HG03378 (cell line): Measurements from ENCODE around the gene PYGB.
"Not testable (repeated sequence)": the region's sequence is repeated elsewhere in the genome, so short reads cannot be mapped to it uniquely, and the experiment has no call there.

Experiments
- ATAC-seq: cut with Tn5 transposase; IDR thresholded peaks from one replicate; pipeline ENCODE4 v1.9.1; 2021; ENCODE audit warnings: mild to moderate bottlenecking, moderate library complexity; ENCODE audit not compliant: unreplicated experiment

PYGB gene

DNA sequence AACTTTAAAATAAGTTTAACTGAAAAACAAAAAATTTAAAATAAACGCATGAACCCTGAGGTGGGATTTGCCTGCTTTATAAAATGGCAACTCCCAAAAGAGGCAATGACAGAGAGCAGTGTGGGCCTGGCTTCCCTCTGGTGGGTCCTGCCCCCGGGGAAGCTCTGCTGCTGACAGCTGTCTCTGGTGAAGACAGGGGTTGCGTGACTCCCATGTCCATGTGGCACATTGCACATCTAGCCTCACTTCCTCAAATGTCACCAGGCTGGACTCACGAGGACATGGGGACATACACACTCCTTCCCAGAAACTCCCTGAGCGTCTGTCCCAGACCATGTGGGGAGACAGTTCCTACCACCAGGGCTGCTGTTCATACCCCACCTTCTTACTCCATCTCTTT lies 76.5 kb downstream of the PYGB start:
- no peak for ATAC-seq

DNA sequence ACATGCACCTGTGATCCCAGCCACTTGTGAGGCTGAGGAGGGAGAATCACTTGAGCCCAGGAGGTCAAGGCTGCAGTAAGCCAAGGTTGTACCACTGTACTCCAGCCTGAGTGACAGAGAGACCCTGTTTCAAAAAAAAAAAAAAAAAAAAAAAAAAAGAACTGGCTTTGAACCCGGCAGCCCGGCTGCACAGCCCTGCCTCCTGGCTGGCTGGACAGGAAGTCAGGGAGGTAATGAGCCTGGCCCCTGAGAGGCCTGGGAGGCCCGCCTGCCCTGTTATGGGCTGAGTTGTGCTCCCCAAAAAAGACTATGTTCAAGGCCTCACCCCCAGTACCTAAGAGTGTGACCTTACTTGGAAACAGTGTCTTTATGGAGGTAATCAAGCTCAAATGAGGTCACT lies 77.2 kb downstream of the PYGB start:
- no peak for ATAC-seq

DNA sequence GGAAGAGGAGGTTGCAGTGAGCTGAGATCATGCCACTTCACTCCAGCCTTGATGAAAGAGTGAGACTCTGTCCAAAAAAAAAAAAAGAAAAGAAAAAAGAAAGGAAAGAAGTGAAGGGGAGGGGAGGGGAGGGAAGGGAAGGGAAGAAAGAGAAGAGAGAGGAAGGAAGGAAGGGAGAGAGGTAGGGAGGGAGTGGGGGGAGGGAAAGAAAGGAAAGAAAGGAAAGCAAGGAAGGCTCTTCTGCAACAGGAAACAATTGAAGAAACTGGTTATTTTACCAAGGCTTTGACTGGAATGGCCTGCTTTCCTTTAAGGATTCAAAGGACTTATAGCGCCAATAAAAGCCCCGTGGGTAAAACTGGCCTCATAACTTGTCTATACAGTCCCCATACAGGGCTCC lies 78.1 kb downstream of the PYGB start:
- ATAC-seq, result no peak

DNA sequence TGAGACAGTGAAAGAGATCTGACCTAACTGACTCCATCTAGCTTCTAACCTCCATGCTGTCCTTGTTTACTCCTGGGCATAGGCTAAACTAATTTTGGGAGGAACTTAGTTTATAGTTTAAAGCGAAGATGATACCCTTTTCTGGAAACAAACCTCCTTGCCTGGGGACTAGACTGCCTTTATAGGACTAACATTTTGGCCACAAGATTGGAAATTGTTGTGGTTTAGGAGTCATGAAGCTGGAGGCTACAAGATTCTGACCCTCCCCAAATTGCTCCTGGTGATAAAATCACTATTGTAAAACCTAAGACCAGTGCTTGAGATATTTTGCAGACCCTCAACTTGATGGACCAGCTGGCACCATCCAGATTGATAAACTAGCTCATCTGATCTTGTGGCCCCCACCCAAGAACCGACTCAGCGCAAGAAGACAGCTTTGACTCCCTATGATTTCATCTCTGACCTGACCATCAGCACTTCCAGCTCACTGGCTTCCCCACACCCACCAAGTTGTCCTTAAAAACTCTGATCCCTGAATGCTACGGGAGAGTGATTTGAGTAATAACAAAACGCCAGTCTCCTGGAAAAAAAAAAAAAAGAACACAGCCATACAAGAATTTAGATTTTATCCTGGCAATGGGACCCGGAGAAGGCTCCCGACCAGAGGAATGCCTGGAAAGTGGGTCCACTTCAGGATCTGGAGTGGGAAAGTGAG lies 79.8 kb downstream of the PYGB start:
- no peak for ATAC-seq

DNA sequence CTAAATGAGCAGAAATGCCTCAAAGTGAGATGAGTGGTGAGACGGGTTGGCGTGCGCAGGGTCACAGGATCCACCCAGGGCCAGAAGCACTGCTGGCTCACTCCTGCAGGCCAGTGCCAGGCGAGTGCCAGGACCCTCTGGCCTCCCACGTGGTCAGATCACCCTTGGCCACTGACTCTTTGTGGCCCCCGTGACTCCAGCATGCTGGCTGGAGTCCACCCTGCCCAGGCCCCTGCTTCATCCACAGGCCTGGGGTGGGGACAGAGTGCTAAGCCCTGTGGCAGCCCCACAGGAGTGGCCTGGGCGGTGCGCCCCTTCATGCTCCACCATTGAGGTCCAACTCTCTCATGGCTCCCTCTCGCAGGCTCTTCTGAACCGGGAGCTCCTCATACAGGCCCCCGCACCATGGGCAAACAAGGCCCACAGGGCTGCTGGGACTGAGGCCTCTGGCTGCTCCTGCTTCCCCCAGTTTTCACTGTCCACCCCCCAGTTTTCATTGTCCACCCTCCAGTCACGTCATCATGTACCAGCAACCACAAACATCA lies 81.1 kb downstream of the PYGB start:
- no peak for ATAC-seq

DNA sequence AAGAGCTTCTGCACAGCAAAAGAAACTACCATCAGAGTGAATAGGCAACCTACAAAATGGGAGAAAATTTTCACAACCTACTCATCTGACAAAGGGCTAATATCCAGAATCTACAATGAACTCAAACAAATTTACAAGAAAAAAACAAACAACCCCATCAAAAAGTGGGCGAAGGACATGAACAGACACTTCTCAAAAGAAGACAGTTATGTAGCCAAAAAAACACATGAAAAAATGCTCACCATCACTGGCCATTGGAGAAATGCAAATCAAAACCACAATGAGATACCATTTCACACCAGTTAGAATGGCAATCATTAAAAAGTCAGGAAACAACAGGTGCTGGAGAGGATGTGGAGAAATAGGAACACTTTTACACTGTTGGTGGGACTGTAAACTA lies 87.1 kb downstream of the PYGB start:
- ATAC-seq, result not testable (repeated sequence)

DNA sequence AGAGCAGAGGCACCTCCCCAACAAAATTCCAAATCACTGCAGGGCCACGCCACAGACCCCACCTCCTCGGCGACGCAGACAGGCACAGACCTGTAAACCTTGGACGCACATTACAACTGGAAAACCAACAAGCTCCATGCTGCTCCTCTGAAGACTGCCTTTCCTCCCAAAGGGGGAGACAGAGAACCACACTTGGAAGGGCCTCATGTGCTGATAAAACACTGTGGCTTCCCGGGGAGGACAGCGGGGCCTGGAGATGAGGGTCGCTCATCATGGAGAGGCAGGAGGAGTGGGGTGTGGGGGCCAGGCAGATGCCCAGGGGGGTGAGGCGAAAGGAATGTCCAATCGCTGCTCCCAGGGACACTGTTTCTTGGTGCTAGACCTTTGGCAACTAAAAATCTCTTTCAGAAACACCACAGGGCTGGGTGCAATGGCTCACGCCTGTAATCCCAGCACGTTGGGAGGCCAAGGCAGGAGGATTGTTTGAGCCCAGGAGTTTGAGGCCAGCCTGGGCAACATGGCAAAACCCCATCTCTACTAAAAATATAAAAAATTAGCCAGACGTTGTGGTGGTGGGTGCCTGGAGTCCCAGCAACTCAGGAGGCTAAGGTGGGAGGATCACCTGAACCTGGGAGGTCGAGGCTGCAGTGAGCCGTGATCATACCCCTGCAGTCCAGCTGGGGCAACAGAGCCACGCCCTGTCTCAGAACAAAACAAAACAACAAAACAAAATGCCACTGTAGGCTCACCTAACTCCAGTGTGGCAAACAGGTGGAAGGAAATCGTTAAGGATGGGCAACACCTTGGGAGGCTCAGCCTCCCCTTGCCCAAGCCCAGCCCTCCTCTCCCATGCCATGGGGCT lies 88.9 kb downstream of the PYGB start:
- ATAC-seq, result no peak

DNA sequence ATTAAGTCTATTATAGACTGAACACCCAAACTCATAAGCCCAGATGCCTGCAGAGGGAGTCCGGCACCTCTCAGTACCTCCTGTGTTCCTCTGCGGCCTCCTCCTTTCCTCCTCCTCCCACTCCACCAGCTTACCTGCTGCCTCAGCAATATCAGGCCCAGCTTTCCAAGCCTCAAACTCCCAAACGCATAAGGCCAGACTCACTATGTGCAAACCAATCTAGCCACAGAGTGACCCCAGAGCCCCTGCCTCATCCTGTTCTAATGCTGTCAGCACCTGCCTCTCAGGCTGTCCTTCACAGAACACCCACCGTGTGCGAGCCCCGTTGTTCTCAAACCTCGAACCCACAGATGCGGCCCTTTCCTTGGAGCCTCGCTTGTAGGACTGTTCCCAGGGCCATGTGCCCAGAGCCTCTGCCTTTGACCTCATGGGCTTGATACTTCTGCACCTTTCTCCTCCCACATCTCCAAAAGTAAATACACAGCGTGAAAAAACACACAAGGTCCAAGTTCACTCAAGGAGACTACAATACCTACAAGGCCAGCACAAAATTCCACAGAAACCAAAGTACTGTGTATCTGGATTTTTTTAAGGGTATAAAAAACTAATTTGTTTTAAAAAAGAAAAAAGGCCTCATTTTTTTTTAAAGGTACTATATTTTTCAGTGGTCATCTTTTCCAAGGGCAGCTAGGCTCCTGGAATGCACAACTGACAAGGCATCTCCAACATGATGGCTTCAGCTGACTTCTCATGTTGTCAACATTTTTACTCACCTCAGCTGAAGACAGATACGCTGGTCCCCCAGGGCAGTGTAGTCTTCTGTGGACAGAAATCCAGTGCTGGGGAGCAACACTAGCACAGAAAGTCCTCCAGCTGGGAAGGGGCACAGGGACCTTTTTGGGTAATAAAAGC lies 90.5 kb downstream of the PYGB start:
- no peak for ATAC-seq

DNA sequence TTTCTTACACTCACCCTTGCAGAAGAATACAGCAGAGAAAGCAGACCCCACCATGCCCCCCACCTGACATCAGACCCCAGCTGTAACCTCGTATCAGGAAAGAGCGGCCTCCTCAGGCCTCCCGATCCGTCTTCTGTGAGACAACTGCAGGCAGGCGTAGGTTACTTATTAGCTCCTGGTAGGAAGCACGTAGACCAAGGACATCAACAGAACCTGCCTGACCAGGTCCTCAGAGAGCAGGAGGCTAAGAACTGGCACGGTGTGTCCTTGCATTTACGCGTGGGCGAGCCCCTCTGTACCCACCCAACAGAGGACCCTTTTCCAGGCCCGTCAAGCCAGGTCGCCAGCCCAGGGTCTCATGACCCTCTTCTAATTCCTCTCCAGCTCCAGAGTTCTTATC lies 91.7 kb downstream of the PYGB start:
- no peak for ATAC-seq

DNA sequence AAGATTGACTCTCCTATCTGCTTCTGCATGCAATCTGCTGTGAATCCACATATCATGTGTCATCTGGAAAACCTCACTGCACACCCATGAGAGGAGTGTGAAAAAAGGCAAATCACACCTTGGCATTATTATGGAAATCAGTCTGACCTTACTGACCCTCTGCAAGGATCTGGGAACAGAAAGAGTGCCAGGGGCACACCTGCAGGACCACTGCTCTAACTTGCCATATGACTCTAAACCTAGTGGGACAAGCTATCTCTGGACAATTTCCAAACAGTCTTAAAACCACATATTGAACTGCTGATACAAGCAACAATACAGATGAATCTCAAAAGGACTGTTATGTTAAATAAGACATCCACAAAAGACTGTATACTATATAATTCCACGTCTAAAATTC lies 92.5 kb downstream of the PYGB start:
- ATAC-seq, result no peak

DNA sequence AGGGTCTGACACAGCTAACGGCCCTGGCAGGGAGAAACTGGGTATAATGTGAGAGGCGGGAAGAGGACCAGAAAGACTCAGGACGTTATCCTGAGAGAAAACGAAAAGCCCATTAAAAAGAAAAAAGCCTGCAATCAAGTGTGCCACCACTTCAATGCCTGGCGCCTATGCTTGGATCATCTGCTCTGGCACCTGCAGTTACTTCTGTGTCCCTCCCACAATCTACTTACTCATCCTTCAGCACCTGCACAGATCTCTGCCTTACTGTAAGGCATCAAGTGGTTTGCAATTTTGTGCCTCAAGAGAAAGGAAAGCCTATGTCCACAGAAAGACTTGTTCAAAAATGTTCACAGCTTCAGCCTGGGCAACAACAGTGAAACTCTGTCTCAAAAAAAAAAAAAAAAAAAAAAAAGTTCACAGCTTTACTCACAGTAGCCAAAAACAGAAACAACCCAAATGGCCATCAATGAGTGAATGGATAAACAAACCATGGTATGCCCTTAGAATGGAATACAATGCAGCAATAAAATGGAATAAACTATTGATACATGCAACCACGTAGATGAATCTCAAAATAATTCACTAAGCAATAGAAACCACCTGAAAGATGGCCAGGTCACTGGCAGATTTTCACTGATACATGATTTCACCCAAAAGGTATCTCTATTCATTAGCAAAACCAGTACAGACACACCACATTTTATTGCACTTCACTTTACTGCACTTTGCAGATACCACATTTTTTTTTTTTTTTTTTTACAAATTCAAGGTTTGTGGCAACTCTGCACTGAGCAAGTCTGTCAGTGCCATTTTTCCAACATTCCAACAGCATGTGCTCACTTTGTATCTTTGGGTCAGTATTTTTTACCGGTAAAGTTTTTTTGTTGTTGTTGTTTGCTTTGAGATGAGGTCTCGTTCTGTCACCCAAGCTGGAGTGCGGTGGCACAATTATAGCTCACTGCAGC lies 94.1 kb downstream of the PYGB start:
- ATAC-seq, result no peak

DNA sequence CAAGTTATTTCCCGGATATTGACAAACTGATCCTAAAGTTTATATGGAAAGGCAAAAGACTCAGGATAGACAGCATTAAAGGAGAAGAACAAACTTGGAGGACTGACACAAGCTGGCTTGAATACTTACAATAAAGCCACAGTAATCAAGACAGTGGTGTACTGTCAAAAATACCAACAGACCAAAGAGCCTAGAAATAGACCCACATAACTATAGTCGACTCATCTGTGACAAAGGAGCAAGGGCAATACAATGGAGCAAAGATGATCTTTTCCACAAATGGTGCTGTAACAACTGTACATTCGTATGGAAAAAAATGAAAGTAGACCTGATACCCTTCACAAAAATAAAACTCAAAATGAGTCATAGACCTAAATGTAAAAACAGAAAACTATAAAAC lies 96.7 kb downstream of the PYGB start:
- ATAC-seq, result no peak

DNA sequence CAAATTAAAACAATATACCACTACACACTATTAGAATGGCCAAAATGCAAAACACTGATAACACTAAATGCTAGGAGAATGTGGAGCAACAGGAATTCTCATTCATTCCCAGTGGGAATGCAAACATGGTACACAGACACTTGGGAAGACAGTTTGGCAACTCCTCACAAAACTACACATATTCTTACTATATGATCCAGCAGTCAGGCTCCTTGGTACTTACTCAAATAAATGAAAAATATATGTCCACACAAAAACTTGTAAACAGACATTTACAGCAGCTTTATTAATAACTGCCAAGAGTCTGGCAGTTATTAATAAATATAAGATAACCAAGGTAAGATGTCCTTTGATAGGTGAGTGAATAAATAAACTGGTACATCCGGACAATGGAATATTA lies 97.8 kb downstream of the PYGB start:
- no peak for ATAC-seq

DNA sequence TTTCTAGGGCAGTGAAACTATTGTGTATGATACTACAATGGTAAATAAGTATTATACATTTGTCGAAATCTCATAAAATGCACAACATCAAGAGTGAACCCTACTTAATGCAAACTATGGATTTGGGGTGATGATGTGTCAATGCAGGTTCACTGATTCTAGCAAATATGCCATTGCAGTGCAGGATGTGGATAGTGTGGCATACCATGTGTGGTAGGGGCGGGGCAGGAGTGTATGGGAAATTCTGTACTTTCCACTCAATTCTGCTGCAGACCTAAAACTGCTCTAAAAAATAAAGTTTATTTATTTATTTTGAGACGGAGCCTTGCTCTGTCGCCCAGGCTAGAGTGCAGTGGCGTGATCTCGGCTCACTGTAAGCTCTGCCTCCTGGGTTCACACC lies 98.5 kb downstream of the PYGB start:
- no peak for ATAC-seq
